Erythroblast (primary cell): ENCODE measurements around the gene FBN3.

Experiments
- GATA1 ChIP-seq: IDR thresholded peaks from 2 replicates; pipeline ENCODE4 v1.6.1; 2011; ENCODE audit warnings: low read depth, mild to moderate bottlenecking, control low read depth, low read length, moderate library complexity
- POLR2A ChIP-seq: IDR thresholded peaks from 2 replicates; pipeline ENCODE4 v1.6.1; 2011; ENCODE audit warnings: mild to moderate bottlenecking, low read length

- TF ChIP-seq POLR2A (no peak), GATA1 (no peak)
Observed at GRCh38 chr19:8093740-8094139, 55.7 kb downstream of the FBN3 start.
